ENCODE measurements around the gene PCGF3. TPM values are rescaled to one million over a fixed set of nuclear protein-coding genes. Genes with fewer than 3 reads are reported as not detected.
"Not testable (repeated sequence)": the region's sequence is repeated elsewhere in the genome, so short reads cannot be mapped to it uniquely, and the experiment has no call there.

PCGF3 gene
- total RNA-seq, 1 donor from 2014 or later, result 43.7 TPM

DNA sequence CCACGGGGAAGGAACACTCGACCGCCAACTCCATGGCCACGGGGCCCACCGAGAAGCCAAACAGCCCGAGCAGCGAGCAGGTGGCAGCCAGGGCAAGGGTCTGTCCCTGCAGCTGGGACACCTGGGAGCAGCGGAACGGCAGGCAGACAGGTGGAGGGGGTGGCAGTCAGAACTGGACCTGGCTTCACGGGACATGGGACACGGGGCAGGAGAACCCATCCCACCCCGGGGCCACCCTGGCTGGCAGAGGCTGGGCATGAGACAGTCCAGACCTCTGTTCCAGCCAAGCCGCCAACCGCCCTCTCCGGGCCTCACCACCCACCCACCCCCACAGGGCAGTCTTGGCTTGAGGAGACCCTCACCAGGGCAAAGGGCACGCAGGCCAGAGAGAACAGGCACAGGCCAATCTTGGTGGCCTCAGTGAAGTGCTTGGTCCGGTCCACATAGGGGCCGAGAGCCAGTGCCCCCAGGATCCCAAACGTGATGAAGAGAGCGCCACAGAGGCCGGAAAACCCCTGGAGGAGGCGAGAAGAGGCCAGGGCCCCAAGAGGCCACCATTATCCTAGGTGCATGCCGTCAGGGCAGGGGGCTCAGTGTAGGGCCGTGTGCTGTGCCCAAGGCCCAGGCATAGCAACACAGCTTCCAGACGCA, 22.3 kb upstream of the PCGF3 start:
- DNase-seq, result no peak

DNA sequence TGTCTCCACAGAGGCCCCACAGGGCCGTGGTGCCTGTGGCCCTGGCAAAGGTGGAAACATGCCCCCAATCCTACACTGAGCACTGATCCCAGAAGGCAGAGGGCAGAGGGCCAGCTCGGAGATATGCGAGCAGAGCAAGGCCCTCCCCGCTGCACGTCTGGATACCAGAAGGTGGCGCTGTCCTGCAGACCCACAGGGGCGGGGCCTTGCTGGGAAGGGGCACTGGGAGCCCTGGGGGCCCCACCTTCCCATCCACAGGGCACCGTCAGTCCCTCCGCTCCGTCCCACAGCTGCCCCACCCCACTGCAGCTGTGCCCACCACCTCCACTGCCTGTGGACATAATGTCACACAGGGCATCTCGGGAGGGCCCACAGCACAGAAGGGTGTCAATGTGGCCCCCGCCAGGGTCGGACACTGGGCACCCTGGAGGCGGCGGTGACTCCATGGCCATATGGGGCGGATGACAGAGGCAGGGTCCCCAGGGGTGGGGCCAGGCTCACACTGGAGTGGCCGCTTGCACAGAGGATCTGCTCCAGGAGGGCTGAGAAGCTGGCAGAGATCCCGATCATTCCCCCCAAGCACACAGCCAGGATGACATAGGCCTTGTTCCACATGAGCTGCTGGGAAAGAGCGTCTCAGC, 21.5 kb upstream of the PCGF3 start:
- peak; percentile 35 for DNase-seq

DNA sequence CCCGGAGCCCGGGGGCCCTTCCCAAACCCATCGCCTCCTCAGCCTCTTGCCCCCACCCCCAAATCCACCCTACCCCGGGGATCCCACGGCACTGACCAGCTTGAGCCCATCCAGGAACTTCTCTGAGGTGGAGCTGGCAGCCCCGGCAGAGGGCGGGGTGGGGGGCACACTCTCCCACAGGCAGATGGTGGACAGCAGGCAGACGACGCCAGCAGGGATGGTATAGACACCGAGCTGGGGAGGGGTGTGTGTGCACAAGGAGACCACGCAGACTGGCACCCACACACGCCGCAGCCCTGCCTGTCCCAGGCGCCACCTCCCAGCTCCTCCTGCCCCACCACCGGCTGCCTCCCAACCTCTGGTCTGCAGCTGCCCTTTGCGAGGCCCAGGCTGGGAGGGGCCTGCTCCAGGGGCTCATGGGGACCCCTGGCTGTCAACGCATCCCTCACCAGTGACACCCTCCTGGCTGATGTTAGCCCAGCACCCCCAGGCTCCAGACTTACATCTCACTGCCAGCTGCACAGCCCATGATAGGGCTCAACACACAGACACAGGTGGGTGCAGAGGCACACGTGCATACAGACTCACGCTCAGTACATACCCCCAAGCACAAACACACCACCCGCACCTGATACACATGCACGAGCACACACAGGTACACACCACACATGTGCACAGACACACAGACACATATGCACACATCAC, 20.9 kb upstream of the PCGF3 start:
- no peak for DNase-seq

DNA sequence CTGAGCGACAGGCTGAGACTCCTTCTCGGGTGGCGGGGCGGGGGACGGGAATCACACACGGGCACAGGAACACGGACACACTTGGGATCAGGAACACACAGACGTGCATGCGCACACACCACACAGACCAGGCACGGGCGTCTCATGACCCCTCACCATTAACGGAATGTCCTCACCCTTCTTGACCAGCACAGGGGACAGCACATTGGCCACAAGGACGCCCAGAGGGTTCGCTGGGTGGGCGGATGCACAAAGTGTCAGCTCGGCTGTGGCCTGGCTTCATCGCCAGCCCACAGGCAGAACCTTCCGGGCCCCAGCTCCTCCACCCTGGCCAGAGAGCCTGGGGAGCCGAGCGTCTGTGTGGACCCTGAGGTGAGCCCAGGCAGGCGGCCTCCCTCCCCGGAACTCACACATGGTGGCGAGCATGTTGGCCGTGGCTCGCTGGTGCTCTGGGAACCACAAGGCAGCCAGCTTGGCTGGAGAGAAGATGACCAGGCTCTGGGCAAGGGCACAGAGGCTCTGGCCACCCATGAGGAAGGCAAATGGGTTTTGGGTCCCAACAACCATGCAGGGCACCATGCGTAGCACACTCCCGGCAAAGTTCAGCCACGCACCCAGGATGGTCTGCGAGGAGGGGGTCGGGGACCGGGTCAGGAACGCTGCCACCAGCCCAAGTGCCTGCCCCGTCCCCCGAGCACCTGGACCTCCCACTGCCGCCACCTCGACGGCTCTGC, 19.8 kb upstream of the PCGF3 start:
- no peak for DNase-seq

DNA sequence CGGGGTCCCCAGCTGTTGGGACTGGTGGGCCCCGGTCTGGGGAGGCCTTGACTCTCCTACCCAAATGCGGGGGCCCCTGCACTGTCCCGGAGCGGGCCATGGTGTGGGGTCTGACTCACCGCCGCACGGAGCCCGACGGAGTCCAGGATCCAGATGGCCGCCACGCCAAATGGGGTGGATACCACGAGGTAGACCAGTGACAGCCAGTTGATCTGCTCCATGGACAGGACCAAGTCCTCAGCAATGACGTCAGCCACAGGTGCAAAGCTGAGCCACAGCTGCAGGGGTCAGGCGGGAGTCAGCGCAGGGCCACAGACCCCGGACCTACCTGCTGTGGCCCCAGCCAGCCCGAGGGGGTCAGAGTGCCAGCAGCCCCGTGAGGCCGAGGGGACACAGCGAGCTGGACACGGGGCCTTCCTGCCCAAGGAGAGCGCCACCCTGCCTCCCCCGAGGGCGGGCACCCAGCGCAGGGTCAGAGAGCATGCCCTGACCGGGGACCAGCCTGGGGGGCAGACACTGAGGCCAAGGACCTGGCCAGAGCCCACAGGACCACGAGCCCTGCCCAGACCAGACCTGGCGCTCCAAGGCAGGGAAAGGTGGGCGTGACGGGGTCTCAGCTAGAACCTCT, 19.1 kb upstream of the PCGF3 start:
- DNase-seq, result no peak

DNA sequence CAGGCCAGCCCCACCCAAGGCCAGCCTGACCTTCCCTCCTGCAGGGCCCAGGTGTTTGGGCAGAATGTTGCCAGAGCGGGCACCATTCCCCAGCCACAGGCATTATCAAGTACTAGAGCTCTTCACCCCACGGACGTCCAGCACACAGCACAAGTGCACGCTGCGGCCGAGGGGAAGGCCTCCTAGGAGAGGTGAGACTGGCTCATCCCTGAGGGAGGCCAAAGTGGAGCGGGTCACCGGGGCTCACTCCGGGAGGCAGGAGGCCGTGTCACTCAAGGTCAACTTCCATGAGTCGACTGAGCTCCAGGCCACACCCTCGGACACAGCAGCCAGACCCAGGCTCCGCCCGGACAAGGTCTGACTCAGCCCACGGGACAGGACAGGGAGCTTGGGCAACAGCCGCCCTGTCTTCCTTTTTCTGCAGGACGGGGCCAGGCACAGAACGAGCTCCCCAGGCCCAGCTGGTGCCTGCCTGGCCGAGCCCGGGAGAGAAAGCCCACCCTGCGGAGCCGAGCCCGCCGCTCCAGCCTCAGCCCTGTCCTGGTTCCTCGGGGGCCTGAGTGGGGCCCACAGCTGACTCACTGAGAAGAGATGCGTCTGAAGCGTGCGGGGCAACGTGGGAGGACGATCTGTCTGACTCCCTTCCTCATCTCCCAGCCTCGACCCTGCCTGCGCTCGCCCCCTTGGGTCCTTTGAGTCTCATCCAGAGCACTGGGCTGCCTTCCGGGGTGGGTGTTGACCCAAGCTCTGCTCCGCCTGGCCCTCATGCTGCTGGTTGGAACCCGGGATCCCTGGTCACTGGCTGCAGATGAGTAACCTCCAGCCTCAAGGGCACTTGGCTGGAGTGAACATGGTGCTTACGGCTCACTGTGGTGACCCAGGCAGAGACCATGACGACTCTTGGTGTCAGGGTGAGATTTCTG, 18.3 kb upstream of the PCGF3 start:
- no peak for DNase-seq

DNA sequence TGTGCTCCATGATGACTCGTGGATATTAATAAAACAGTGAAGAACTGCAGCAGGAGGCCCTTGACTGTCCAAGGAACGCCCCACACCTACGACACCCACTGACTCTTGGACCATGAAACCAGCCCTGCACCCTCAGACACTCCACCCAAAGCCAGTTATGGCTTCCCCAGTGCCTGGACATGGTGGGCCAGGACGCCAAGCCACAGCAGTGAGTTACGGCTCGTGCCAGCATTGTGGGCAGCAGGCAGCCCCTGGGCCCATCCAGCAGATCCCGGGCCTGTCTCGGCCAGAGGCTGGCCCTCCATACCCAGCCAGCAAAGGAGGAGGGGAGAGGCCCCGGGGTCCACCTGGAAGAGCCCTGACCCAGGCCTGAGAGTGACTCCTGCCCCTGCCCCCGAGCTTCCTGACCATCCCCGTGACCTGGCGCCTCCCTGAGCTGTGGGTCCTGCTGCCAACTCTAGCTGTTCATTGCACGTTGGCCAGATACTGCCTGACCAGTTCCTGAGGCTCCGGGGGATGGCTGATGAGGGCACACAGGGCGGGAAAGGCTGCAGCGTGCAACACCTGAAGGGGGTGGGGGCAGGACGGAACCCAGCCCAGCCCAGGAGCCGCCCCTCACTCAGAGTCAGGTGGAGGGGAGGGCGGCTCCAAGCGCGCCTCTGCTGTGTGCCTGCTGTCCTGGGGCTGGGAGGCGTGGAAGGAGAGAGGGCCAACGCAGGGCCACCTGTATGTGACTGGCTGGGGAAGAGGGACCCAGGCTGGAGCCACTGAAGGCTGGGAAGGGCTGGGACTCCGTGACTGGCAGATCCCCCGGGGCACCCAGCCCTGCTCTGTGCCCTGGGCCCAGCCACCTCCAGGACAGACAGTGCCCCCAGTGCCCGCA, 17.4 kb upstream of the PCGF3 start:
- DNase-seq, result no peak

DNA sequence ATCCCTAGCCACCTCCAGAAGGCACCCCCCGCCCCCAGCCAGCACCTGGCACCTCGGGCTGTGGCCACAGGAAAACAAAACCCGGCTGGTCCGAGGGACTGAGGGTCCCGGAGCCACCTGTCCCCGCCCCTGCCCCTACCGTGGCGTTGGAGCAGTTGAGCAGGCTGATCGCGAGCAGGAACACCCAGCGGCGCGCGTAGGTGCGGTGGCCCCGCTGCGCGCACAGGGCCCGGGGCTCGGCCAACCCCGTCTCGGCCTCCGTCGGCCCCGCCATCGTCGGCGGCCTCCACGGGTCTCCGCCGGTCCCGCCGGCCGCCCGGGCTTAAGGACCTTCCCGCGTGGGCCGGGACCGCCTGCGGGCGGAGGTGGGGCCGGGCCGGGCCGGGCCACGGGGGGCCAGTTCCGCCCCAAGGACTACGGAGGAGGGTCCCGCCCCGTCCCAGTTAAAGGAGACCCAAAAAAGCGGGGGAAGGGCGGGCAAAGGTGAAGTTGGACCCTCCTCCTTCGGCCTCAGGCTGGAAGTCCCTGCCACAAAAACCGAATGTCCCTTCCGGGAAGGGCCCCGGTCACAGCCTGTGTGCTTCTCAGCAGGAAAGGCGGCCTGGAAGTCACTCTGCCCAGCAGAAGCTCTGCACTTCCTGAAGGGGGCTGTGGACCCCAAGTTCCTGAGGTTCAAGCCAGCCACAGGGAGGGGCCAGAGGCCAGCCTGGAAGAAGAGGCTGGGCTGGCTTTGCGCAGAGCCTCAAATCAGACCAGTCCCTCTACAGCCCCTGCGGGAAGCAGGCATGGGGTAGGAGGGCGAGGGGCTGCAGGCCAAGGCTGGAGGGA, 16.6 kb upstream of the PCGF3 start, which contains the start of gene SLC49A3:
Gene SLC49A3, minus strand, starts transcription at position 298 of the 828 bp plus-strand sequence. Its CDS starts 24 bp downstream, at position 274.
- DNase-seq, result no peak

DNA sequence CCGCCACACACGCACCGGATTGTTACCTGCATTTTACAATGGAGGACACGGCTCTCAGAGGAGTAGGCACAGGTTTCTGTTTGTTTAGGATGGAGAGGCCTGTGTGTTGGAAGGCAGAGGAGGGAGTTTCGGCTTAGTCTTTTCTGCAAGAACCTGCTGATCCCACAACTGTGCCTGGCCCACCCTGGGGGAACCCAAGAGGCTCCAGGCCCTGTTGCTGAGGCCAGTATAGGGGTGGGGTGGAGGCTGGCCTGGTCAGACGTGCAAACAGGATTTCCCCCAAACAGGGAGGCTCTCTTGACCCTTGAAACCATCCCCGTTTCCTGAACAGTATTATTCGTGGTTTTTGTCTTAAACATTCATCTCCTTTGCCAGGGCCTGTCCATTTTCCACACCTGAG, 15.9 kb upstream of the PCGF3 start:
- DNase-seq, result no peak

DNA sequence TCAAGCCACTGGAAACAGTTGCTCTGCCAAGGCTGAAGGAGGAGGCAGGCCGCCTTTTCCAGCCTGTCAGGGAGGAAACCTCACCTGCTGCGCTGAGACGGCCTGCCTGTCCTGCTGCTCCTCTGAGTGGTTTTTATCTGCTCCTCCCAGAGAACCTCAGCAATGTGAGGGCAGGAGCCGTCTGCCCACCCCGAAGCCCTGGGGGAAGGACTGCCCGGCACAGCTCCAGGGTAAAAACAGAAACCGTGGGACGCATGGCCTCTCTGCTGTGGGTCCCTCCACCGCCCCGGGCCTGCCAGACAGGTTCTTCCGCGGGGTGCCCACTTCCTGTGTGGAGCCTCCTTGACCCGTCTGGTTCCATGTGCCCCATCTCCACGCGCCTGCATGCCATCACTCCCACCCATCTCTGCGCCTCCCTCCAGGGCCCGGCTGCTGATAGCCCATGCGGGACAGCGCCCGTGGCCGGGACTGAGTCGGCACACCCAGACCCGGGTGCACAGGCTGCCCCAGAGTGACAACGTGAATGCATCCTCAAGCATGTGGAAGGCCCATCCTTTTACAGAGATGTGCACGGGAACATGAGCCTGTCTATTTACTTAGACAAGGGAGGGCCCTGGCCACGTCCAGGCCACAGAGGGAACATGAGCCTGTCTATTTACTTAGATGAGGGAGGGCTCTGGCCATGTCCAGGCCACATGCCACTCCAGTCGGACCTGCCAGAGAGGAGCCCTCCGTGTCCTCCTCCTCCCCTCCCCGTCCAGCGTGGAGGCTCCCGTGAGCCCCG, 12.7 kb upstream of the PCGF3 start:
- no peak for DNase-seq

DNA sequence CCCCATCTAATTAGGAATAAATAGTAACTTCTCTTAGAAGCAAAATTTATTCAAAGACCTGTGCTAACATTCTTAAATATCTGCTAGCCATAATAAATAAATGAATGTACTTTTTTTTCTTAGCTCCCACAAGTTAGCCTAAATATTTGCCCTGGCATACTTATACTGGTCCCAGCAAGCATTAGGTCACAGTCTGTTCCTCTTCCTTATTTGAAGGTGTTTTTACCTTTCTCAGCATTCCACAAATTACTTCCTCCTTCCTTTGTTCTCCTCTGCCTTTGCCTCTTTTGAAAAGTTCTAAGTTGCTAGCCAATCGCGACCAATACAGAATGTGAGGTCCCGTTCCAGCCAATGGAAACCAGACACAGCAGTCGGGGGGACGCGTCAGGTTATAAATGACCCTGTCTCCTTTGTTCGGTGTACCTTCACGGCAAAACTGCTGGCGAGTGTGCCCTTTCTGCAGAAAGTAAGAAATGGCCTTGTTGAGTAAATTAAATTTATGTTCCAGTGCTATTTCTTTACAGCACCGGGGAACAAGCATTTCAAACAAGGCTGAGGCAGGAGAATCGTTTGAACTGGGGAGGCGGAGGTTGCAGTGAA, 11.2 kb upstream of the PCGF3 start:
- not testable (repeated sequence) for DNase-seq

DNA sequence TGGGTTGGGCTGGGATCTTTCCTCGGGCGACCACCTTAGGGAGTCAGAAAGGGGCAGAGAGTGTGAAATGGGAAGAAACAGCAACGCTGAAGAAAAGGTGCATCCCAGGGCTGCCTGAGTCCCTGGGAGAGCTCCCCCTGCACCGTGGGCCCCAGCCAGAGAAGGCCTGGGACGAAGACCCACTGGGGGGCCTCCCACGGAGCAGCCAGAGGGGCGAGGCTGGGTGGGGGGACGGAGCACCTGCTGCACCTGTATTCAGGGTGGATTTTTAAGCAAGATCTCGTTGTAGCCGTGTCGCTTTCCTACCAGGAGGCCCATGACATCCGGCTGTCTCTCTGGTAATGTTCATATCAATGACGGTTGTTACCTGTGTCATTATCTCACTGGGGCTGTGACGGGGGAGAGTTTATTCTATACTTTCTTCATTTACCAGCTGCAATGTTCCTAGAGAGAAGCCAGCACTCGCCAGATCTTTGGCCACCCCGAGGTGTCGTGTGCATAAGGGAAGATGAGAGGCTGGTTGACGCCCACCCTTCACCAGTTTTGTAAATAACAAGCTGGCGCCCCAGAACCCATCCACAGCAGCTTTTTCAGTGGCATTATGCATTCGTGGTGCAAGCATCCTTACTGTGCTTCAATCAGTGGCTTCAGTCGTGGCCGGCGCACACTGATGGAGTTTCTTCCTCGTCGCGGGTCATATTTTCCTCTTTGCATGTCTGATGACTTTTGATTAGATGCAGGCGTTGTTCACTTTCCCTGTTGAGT, 5.6 kb upstream of the PCGF3 start:
- no peak for DNase-seq

DNA sequence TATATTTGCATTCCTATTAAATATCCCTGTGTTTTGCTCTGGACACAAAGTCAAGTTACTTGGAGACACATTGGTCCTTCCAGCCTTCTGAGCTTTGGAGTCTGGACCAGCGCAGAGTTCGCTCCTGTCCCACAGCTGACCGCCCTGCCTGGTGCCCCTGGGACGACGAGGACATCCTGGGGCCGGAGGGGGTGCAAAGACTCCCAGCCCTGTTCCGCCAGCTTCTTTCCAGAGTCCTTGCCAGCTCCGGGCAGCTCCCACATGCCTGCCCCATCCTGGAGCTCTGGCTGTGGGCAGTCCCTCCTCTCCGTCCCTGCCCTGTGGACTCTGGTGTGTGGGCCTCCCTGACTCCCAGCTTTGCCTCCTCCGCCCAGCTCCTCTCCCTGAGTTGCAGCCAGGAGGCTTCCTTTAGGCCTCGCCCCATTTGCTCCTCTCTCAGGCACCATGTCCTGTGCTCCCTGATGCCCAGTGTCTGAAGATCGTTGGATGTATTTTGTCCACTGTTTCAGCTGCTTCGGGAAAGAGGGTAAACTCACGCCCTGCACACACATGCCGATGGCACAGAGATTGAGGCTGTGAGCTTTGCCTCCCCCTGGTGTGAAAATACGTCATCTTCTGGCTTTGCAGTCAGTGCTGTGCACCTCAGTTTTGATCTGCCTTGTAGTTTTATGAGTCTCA, 4.9 kb upstream of the PCGF3 start:
- no peak for DNase-seq

DNA sequence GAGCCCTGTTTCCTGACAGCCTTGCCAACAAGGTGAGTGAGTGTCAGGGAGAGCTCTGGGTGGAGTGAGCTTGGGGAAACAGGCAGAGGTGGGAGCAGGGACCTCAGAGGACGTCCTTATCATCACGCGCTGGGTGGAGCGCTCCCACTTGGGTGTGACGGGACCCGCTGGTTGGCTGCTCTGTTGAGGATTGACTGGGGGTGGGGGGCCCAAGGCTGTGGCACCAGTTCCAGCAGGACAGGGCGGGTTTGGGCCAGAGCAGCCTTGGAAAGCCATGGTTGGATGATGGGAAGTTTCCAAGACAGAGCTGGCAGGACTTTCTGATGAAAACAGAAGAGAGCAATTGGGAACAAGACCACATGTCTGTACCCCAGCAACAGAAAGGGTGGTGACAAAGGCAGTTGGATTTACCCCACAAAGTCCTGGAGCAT, 3.0 kb upstream of the PCGF3 start:
- no peak for DNase-seq

DNA sequence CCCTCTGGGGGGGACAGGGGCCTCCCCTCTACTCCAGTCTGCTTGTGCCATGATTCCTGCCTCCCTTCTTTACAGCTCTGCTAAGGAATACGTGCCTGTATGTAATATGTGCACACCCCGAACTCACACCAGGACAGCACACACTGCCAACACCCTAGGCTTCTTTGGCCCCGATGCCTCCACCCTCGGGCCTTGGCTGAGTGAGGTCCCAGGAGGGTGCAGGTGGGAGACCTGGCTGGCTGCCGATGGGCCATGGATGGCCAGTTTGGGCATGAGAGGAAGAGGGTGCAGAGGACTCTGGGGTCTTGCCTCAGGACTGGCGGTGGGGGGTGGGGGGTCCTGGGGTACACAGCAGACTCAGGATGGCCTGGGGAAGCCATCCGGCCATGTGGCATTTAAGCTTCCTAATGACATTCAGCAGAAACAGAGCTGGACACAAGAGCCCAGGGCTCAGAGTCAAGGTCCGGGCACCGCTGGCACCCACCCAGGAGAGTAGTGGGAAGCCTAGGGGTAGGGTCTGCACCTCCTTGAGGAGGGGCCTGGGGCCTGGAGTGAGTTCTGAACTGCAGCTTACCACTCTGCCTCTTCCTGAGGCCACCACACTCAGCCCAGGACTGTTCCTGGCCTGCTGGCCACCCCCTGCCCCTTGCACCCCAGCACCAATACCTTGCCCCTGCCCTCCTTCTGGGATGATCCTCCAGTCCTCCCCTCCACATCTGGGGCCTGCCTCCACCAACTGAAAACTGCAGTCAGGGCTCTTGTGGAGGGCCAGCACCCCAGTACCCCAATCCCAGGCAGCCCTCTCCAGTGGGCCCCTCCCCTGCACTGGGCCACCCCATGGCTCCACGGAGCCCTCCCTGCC, 2.1 kb upstream of the PCGF3 start:
- no peak for DNase-seq
